GM10248 (cell line): ENCODE measurements around the gene HCRTR2.

Experiments used
- CTCF ChIA-PET: fragments of 300-600 bp; sonication (Branson Sonifier 250); formaldehyde crosslinking; extraction: SDS; loops from one replicate; lab custom pipeline; 2021; ENCODE audit warnings: antibody characterized with exemption; lab: Yijun Ruan, JAX
- POLR2A ChIA-PET: fragments of 350-650 bp; sonication (Branson Sonifier 250); formaldehyde crosslinking; extraction: SDS; loops from one replicate; lab custom pipeline; 2020; ENCODE audit warnings: antibody characterized with exemption; lab: Yijun Ruan, JAX
- DNase-seq: peaks from one replicate; pipeline ENCODE4 v3.0.0; 2012; ENCODE audit errors: extremely low spot score
- TF ChIP-seq, protein P1 (sequence below): IDR thresholded peaks from 2 replicates; pipeline ENCODE4 v1.5.1; 2012; ENCODE audit warnings: mild to moderate bottlenecking, low read depth; ENCODE audit errors: extremely low read depth, missing control alignments, control extremely low read depth

Gene HCRTR2

DNA sequence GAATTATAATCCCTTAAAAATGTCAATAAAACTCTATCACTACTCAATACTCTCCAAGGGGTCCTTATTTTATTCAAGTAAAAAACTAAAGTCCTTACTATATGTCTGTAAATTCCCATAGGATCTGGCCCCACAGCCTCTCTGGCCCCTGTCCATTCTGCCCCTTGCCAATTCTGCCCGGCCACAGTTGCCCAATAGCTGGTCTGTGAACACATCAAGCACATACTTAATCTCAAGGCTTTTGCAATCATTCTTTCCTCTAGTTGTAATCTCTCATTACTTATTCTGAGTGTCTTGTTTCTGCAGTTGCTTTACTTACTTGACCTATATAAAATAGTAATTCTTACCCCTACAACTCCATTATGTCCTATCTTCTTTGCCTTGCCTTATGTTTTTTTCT lies 130.4 kb downstream of the HCRTR2 start:
- ChIA-PET CTCF (interaction anchor here (1.0 to 1.6 kb wide), 2 partner anchors 17 to 28 kb away, joined by 3 to 6 read pairs; no protein-coding TSS in a partner anchor), POLR2A (no interaction called here)
- no peak for DNase-seq
- TF ChIP-seq, protein P1, sequence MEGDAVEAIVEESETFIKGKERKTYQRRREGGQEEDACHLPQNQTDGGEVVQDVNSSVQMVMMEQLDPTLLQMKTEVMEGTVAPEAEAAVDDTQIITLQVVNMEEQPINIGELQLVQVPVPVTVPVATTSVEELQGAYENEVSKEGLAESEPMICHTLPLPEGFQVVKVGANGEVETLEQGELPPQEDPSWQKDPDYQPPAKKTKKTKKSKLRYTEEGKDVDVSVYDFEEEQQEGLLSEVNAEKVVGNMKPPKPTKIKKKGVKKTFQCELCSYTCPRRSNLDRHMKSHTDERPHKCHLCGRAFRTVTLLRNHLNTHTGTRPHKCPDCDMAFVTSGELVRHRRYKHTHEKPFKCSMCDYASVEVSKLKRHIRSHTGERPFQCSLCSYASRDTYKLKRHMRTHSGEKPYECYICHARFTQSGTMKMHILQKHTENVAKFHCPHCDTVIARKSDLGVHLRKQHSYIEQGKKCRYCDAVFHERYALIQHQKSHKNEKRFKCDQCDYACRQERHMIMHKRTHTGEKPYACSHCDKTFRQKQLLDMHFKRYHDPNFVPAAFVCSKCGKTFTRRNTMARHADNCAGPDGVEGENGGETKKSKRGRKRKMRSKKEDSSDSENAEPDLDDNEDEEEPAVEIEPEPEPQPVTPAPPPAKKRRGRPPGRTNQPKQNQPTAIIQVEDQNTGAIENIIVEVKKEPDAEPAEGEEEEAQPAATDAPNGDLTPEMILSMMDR: no peak

DNA sequence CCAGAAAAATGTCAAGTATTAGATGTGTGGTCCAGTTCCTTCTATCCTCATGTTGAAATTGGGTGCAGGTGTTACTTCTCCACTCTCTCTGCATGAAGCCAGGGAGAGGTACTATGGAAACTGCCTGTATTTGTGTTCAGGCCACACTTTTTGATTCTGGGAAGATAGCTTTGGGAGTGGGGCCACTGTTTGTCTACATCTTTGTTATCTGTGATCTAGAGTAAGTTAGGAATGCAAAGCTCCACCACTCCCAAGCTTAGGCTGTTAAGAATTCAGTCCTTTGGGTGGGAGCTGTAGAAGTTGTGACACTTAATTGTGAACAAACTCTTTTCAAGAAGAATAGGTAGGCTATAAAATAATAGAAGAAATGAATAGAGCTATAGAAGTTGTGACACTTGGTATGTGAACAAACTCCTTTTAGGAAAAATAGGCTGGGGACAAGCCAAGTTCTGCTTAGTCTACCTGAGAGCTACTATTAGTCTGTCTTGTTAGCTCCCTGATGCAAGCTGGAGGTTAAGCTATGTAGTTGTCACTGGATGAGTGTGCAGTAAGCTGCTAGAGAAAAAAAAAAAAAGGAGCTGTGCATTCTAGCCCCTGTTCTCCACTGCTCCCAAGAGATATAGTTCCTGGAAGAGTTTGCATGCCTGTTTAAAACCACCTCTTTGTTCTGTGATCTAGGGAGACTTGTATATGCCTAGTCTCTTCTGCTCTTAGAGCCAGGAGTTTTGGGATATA lies 145.8 kb downstream of the HCRTR2 start:
- no peak for DNase-seq
- POLR2A ChIA-PET: no interaction called here
- TF ChIP-seq, protein P1: no peak
- CTCF ChIA-PET: interaction anchor here (1.3 to 1.6 kb wide), 2 partner anchors 10 to 12 kb away, joined by 4 to 5 read pairs; no protein-coding TSS in a partner anchor

DNA sequence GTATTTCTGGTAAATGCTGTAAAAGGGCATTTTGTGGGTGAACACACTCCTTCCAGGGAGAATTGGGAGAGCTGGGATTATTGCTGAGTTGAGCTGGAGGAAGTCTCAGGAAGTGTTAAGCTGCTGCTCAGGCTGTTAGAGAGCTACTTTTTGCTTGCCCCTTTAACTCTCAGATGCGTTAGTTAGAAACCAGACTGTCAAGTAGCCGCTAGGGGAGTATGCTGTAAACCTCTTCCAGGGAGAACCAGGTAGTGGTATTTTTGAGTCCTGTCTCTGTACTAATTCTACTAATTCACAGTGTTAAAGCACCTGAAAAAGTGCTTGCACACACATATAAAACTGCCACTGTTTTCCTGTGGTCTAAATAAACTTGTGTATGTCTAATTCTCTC lies 146.4 kb downstream of the HCRTR2 start:
- ChIA-PET POLR2A (no interaction called here), CTCF (interaction anchor here (1.6 kb wide), 1 partner anchor 11 kb away, joined by 5 read pairs; no protein-coding TSS in a partner anchor)
- TF ChIP-seq, protein P1: no peak
- DNase-seq: no peak

DNA sequence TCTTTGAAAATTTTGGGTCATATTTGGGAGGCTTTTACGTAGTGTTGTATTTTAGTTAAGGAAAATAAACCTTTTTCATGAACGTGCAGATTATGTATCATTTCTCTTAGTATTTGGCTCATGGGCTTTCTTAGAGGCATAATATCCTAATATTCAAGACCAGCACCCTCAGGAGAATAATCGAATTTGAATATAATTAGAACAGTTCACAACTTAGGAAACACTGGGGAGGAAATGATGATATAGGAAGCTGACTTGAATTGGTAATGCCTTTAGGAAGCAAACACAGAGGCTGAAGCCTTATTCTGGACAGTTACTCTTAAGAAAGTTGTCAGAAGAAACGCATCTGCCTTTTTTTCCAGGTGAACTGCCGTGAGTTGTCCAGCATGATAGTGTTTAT lies 152.9 kb downstream of the HCRTR2 start, which contains the start of gene GFRAL:
TSS of gene GFRAL (plus strand) at position 301 of the 400 bp plus-strand sequence. CDS start at position 387, 86 bp downstream.
- ChIA-PET CTCF (interaction anchor here (1.5 kb wide), 1 partner anchor 49 kb away, joined by 3 read pairs; no protein-coding TSS in a partner anchor), POLR2A (no interaction called here)
- DNase-seq: no peak
- TF ChIP-seq, protein P1: no peak
